Astrocyte of the cerebellum (primary cell): ENCODE data around the gene SDSL.

Experiments used
- DNase-seq: peaks from one replicate; pipeline ENCODE4 v3.0.0-alpha.2; 2011; ENCODE audit warnings: low read depth
- H3K4me3 ChIP-seq: 2 replicates; pipeline ENCODE4 v1.5.1; 2011; ENCODE audit warnings: mild to moderate bottlenecking, low read depth, low read length, moderate library complexity
- in situ Hi-C: cut with HindIII; loops from 2 replicates; pipeline ENCODE4 v1.10.0; 2017; ENCODE audit warnings: low sequenced_read_pairs
- TF ChIP-seq, protein P1 (sequence below): IDR thresholded peaks from 2 replicates; pipeline ENCODE4 v1.5.1; 2012; ENCODE audit warnings: low read length, low read depth, moderate library complexity, mild to moderate bottlenecking; ENCODE audit errors: missing control alignments

Gene SDSL

DNA sequence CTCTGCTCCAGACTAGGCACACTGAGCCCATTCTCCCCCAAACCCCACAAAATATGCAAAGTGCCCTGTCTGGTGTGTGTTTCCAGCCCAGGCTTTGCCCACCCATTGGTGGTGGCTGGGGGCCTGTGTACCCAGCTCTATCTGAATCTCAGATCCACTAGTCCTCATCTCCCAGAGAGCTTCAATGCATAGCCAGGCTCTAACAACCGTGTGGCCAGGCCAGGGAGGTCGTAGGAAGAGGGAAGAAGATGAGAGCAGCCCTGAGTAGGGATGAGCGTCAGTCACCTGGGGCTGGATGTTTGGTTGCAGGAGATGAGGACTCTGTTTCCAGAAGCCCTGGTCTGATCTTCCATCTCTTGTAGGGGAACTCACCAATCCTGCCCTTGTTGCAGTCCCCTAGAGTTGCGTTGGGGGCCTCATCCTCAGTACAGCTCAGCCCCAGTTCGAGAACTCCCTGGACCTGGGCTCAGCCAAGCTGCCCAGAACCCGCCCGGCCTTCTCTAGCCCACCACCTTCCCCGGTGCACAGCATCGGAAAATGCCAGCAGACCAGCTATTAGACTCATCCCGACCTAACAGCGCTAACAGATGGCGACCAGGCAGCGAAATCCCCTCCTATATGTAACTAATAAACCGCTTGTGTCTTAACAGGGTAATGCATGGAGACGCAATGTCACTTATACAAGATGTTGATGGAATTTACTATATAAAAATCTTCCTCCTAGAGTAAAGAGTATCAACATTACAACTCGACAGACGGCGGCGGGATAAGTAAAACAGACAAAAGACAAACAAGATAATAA is 52.7 kb downstream of the SDSL start:
- TF ChIP-seq, protein P1, sequence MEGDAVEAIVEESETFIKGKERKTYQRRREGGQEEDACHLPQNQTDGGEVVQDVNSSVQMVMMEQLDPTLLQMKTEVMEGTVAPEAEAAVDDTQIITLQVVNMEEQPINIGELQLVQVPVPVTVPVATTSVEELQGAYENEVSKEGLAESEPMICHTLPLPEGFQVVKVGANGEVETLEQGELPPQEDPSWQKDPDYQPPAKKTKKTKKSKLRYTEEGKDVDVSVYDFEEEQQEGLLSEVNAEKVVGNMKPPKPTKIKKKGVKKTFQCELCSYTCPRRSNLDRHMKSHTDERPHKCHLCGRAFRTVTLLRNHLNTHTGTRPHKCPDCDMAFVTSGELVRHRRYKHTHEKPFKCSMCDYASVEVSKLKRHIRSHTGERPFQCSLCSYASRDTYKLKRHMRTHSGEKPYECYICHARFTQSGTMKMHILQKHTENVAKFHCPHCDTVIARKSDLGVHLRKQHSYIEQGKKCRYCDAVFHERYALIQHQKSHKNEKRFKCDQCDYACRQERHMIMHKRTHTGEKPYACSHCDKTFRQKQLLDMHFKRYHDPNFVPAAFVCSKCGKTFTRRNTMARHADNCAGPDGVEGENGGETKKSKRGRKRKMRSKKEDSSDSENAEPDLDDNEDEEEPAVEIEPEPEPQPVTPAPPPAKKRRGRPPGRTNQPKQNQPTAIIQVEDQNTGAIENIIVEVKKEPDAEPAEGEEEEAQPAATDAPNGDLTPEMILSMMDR: no peak
- no peak for DNase-seq
- in situ Hi-C loops: no loop called here
- H3K4me3 ChIP-seq: no peak overlapping the region

DNA sequence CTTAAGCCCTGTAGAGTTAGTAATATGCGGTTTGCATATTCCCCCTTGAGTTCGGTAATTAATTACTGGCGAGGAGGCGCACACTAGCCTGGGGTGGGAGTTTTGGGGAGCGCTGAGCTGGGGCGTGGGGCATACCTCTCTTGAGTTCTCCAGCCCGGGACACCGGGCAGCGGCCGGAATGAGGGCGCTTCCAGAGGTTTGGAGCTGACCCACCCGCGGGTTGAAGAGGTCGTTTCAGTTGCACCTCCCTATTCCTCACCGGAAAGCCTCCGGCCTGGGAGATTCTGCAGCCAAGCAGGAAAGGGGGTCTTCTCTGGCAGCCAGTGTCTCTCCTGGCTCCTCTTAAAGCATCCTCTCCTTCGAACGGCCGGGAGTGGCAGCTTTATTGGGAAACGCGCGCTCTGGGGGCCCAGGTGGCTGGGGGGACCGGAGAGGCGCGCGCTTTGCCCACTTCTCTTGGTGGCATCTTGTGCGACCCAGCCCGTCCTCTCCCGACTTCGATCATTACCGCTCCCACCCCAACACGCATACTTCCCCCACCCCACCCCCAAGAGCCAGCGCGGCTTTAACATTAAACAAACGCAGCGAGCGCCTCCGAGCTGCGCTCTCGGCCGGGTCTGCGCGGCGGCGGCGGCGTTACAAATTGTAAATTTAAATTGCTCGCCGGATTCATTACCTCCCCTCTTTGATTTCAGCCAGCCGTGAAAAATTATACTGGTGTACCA is 53.4 kb downstream of the SDSL start:
- TF ChIP-seq, protein P1: no peak
- in situ Hi-C loops: no loop called here
- no peak for DNase-seq
- H3K4me3 ChIP-seq: no peak overlapping the region

DNA sequence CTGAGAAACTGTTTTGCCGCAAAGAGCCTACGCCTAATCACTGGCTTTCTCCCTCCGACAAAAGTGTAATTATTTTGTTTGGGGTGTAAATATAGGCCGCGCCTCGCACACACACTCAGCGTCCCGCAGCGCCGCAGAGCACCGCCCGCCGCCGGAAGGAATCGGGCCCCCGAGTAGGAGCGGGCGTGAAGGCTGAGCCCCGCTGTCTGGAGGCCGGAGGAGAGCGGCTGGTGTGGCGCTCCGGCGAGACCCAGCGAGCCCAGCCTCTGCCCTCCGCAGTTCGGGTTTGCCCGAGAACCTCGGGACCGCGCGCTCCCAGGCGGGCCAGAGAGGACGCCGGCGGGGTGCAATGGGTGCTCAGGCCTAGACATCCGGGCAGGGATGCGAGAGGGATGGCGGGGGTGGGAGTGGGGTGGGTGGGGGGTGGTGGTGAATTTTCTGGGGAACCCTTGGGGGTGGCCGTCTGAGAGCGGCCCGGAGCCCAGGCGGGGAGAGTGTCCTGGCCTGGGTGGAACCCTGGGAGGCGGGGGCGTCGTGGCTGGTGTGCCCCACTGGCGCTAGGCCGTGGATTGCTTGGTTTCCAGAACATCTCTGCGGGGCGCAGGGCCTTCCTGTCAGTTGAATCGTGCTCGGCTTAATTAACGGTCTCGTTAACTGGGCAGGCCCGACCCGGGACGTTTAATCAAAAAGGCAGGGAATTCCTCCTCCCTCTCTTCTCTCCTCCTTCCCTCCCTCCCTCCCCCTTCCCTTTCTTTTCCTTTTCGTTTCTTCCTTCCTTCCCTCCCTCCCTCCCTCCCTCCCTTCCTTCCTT is 54.2 kb downstream of the SDSL start:
- in situ Hi-C loops: no loop called here
- TF ChIP-seq, protein P1: no peak
- DNase-seq: no peak
- H3K4me3 ChIP-seq: no peak overlapping the region

GRCh38 chr12:113477171-113477841 is 55.1 kb downstream of the SDSL start:
- no peak for DNase-seq
- in situ Hi-C loops: no loop called here
- TF ChIP-seq, protein P1: no peak
- no peak overlapping the region for H3K4me3 ChIP-seq

DNA sequence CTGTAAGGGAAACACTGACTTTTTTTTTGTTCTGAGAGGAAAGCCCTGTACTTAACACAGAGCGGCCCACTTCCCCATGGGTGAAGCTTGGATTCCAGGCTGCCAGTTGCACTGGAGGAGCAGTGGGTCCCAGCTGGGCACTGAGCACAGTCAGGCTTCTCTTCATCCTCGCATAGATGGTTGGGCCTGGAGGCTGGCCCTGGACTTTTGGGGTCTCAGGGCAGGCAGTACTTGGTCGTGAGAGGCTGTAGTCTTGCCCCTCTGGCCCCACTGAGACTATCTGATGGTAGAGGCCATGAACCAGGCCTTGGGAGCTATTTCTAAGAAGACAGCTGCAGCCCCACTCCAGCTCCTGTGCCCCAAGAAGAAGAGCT is 55.6 kb downstream of the SDSL start:
- TF ChIP-seq, protein P1: no peak
- in situ Hi-C loops: no loop called here
- H3K4me3 ChIP-seq: no peak overlapping the region
- no peak for DNase-seq
